DMS114 treated with DMSO at 0.1 percent for 48 hours (cell line): Measurements from ENCODE around the gene FTO.
"Not testable (repeated sequence)": the region's sequence is repeated elsewhere in the genome, so short reads cannot be mapped to it uniquely, and the experiment has no call there.

Experiments
- DNase-seq: peaks from one replicate; lab custom pipeline; 2025; ENCODE audit not compliant: unreplicated experiment; lab: John Stamatoyannopoulos, UW

Gene FTO

DNA sequence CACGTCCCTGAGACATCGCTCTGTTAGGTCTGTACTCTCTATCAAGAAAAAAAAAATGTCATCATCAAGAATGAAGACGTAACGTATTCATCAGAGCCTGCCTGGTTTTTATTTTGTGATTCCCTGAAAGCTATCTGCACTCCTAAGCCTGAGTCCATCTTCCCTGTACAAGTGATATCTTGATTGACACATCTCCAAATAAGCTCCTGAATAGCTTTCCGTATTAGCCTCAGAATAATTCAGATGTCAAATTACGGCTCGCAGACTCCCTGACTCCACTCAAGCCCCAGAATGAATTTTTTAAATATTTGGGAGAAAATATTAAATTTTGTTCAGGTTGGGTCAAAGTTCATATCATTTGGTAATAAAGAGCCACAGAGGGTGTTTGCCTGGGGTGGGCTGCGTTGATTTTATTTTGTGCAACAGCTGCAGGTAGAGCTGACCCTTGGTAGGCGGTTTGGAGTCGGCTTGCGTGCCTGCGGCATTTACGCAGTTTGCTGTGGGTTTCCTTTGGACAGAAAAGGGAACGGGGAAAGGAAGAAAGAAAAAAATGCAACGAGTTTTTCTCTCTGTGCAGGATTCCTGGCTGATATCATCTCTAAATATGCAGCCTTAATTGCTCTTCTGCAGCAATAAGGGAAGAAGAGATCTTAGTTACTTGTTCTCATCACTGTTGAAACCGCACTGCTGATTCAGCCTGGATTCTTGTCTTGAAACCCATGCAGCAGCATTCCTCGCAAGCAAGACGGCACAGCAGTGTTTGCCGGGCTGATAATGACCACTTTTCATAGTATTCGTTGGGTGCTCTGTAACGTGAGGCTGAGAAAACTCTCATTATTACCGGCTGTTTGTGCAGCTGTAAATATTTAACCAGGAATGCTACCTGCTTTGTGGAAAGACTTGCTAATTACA is 467.9 kb downstream of the FTO start:
- no peak for DNase-seq

DNA sequence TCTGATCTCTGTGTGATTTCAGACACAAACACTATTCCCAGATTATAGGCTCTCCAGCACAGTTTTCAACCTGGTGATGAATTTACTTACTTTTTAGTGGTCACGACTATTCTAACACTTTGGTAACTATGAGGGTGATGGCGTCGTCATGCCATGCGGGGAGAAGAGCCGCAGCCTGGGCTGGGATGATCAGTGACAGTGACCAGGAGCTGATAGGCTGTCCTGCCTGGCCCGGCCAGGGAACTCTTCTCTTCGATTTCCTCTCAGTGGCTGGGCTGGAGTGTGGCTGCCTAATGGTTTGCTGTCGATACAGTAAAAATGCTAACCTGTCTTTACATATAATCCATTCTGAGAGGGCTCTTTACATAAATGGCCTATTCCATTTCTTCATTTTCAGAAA is 469.5 kb downstream of the FTO start:
- DNase-seq = no peak

DNA sequence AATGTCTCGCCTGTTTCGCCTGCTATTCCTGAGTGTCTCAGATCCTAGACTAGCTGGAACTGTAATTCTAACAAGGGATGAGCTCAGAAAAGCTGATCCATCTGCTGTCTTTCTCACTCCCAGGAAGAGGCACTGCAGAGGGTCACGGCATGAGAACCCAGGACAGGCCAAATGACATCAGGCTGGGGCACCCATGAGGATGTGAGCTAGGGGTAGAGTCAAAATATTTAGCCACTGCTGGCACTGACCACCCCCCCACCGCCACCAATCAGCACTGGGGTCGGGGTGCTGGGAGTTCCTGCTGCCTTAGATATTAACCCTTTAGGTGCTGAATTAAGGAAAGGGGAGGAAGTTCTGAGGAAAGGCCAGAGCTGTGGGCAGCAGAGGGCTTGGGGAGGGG is 470.2 kb downstream of the FTO start:
- DNase-seq = no peak

DNA sequence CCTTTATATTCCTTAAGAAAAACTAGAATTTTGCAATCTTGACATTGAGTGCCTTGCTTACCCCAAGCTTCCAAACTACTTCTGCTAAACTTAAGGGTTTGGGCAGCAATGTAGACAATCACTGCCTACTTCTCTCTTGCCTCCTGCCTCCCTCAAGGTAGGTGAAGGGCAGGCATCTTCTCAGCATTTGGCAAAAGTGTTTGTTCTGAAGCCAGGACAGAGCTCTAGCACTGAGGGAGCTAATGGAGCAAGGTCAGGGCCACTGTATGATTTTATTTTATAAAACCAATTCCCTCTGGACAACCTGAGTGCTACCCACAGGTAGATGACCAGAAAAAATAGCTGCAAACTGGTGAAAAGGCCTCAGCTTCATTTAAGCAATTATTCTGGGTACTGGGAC is 470.8 kb downstream of the FTO start:
- DNase-seq = no peak

- DNase-seq = no peak
These were observed 471.2 kb downstream of the FTO start for GRCh38 chr16:54175169-54175551.

DNA sequence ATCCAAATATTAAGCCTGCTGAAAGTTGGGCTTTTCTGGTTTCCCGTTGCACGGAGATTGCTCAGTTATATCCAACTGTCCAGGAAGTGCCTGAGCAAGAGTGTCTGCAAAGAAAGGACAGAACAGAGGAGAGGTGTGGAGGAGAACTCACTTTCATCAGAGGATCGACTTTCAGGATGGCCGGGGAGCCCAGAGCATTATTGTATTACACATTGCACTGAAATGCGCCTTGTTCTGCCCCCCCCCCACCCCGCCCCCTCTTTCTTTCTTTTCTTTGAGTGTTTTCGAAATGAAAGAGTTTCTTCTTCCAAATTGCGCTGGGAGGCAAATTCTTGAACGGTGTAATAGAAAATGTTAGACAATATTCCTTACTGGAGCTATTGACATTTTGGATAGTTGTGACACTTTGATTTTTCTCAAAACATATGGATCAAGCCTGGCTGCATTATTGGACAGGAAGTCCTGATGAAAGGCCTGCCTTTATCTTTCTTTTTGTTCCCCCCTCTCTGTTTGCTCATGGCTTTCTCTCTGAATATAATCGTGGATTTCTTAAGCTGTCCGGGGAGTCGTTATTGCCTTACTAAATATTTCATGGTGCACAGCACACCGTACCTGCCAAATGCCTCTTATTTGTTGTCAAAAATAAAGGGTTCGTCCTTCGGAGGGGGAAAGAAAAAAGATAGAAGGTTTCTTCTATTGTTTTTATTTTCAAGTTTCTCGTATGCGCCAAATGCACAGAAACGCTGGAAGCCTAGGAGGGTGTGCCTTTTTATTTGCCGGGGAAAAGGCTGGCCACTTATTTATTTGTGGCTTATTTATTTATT is 471.8 kb downstream of the FTO start:
- no peak for DNase-seq

DNA sequence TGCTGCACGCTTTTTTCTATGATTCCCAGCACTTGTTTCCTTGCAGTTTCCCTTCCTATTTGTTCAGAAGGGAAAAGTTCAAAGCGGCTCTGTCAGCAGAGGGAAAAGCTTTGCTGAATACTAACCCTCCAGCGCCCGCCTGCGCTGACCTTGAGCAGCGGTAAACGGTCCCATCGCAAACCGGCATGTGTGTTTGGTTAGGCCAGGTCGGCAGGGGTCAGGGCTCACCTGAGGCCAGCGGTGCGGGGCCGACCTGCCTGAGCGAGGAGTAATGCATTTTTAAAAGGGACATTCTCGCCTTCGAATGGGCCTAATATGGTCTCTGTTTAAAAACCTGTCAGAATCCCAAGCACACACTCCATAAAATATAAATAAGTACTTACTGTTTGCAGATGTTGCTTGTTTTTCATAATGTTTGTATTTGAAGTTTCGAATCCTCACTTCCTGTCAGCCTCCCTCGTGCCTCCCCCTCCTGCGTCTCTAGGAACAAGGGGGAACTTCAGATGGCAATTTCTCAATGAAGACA is 472.5 kb downstream of the FTO start:
- no peak for DNase-seq

GRCh38 chr16:54177052-54177861 is 473.3 kb downstream of the FTO start:
- no peak for DNase-seq

DNA sequence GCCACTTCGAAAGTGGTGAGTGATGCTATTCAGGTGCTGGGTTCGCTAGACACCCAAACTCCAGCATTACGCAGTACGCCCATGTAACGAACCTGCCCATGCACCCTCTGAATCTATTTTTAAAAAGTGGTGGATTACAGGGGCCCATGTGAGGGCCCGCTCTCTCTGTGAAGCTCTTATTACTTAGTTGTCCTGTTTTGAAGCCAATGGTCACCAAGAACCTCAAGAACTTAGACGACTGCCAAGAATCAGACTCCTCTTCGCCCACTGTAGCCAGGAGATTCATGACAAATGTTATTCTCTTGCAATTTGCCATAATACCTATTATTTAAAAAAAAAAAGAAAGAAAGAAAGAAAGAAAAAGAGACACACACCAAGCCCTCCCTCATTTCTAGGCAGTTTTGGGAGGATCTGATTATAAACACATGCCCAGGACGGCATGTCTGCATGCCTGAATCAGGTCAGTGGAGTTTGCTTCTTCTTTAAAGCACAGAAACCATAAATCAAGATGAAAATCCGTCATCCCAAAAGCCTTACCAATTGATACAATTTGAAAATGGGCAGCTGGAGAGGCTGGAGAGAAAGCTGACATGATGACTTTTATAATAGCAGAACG is 474.0 kb downstream of the FTO start:
- DNase-seq = no peak

GRCh38 chr16:54178478-54178976 is 474.6 kb downstream of the FTO start:
- no peak for DNase-seq

- no peak for DNase-seq
These were observed 476.7 kb downstream of the FTO start for GRCh38 chr16:54180421-54181359.

DNA sequence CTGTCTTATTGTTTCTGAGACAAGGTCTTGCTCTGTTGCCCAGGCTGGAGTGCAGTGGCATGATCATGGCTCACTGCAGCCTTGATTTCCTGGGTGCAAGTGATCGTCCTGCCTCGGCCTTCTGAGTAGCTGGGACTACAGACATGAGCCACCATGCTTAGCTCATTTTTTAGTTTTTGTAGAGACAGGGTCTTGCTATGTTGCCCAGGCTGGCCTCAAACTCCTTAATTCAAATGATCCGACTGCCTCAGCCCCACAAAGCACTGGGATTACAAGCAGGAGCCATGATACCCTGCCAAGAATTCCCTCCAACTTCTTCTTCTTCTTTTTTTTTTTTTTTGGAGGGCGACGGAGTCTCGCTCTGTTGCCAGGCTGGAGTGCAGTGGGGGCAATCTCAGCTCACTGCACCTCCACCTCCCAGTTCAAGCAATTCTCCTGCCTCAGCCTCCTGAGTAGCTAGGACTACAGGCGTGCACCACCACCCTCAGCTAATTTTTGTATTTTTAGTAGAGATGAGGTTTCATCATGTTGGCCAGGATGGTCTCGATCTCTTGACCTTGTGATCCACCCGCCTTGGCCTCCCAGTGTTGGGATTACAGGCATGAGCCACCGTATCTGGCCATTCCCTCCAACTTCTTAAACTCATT is 477.9 kb downstream of the FTO start:
- DNase-seq = not testable (repeated sequence)

- DNase-seq = no peak
These were observed 481.1 kb downstream of the FTO start for GRCh38 chr16:54185045-54185444.

DNA sequence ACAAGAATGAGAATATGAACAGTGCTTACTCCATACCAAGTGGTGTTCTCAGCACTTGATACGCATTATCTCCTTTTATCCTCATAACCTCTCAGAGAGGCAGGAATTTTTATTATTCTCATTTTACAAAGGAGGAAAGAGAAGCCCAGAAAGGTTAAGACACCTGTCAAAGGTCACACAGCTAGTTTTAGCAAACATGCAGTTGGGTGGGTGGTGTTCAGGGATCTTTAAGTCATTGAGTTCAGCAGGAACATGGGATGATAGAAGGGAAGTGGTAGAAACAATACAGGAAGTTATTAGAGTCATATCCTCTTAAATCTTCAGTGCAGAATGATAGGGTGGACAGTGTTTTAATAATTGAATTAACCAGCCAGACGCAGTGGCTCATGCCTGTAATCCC is 487.2 kb downstream of the FTO start:
- no peak for DNase-seq

DNA sequence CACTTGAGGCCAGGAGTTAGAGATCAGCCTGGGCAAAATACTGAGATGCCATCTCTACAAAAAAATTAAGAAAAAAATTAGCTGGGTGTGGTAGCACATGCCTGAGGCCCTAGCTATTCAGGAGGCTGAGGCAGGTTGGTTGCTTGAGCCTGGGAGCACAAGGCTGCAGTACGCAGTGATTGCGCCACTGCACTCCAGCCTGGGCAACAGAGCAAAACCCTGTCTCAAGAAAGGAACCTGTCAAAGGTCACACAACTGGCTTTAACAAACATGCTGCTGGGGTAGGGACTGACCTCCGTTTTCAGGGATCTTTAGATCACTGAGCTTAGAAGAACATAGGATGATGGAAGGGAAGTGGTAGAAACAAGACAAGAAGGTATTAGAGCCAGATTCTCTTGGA is 487.6 kb downstream of the FTO start:
- no peak for DNase-seq

GRCh38 chr16:54193013-54193664 is 489.2 kb downstream of the FTO start:
- DNase-seq = no peak

GRCh38 chr16:54193665-54194333 is 489.8 kb downstream of the FTO start:
- DNase-seq = peak; percentile 21

- DNase-seq = no peak
These were observed 490.4 kb downstream of the FTO start for GRCh38 chr16:54194334-54194743.
